H1 (cell line): Measurements from ENCODE around the gene ASTN2. TPM values are rescaled to one million over a fixed set of nuclear protein-coding genes. Genes with fewer than 3 reads are reported as not detected.

Experiments used
- CTCF ChIA-PET: fragments of 300-600 bp; sonication (Branson Sonifier 250); formaldehyde crosslinking; loops from one replicate; lab custom pipeline; 2021; ENCODE audit not compliant: partially characterized antibody; lab: Charles Lee
- POLR2A ChIA-PET: fragments of 300-600 bp; sonication (Branson Sonifier 250); formaldehyde crosslinking; loops from one replicate; lab custom pipeline; 2021; ENCODE audit warnings: inconsistent platforms; ENCODE audit not compliant: partially characterized antibody; lab: Charles Lee
- DNase-seq, 2 experiments: peaks; one replicate each; pipeline versions ENCODE4 v3.0.0 to v3.0.0-alpha.2; 2010 to 2022; ENCODE audit warnings: low spot score in 2 of 2, low read depth in 1 of 2, mixed read lengths in 1 of 2
- FAIRE-seq: peaks from 2 replicates; lab custom pipeline; 2011; peaks lifted over from hg19 to GRCh38; lab: Jason Lieb, UNC
- H2AFZ ChIP-seq: 2 replicates; pipeline ENCODE4 v1.8.1; 2012; ENCODE audit warnings: low read length, inconsistent platforms
- H2AK5ac ChIP-seq: 2 replicates; pipeline ENCODE4 v1.6.1; 2013; ENCODE audit warnings: low read depth, low read length
- H2BK120ac ChIP-seq: replicated peaks from 2 replicates; pipeline ENCODE3; 2013; ENCODE audit warnings: low read depth, low read length, inconsistent platforms
- H2BK12ac ChIP-seq: 2 replicates; pipeline ENCODE4 v1.6.1; 2013; ENCODE audit warnings: low read depth, low read length
- H2BK15ac ChIP-seq: 2 replicates; pipeline ENCODE4 v1.6.1; 2013; ENCODE audit warnings: low read length
- H2BK20ac ChIP-seq: 2 replicates; pipeline ENCODE4 v1.6.1; 2013; ENCODE audit warnings: low read length
- H2BK5ac ChIP-seq: 2 replicates; pipeline ENCODE4 v1.6.1; 2013; ENCODE audit warnings: low read depth, low read length
- H3K14ac ChIP-seq: 2 replicates; pipeline ENCODE4 v1.6.1; 2013; ENCODE audit warnings: inconsistent platforms; ENCODE audit not compliant: insufficient read length
- H3K18ac ChIP-seq: 2 replicates; pipeline ENCODE4 v1.6.1; 2013; ENCODE audit warnings: low read length; ENCODE audit errors: extremely low read depth
- H3K23ac ChIP-seq: 2 replicates; pipeline ENCODE4 v1.6.1; 2013; ENCODE audit warnings: inconsistent platforms; ENCODE audit not compliant: insufficient read length
- H3K23me2 ChIP-seq: 2 replicates; pipeline ENCODE4 v1.6.1; 2013; ENCODE audit warnings: low read depth, low read length
- H3K27ac ChIP-seq: 2 replicates; pipeline ENCODE4 v1.6.1; 2011; ENCODE audit warnings: low read depth, low read length, inconsistent platforms
- H3K27me3 ChIP-seq, 4 experiments: replicated peaks in 1 of 4; 1 replicate in 1 of 4; 2 replicates in 3 of 4; pipeline versions ENCODE4 v1.6.1 to v1.8.1; 2011 to 2013; ENCODE audit warnings: low read length in 3 of 4, mild to moderate bottlenecking in 3 of 4, inconsistent platforms in 2 of 4, mixed read lengths in 2 of 4, moderate library complexity in 1 of 4; ENCODE audit not compliant: control insufficient read depth in 3 of 4, insufficient read depth in 3 of 4; ENCODE audit errors: extremely low read depth in 1 of 4
- H3K36me3 ChIP-seq, 4 experiments: 2 replicates each; pipeline versions ENCODE4 v1.6.1 to v1.8.1; 2011 to 2013; ENCODE audit warnings: mild to moderate bottlenecking in 4 of 4, low read length in 3 of 4, moderate library complexity in 2 of 4, control low read depth in 1 of 4, inconsistent platforms in 1 of 4; ENCODE audit not compliant: insufficient read depth in 4 of 4, control insufficient read depth in 2 of 4
- H3K4ac ChIP-seq: replicated peaks from 2 replicates; pipeline ENCODE3; 2013; ENCODE audit warnings: low read length, low read depth, mixed read lengths, inconsistent platforms; ENCODE audit not compliant: insufficient read length
- H3K4me1 ChIP-seq, 4 experiments: replicated peaks in 1 of 4; 1 replicate in 1 of 4; 2 replicates in 3 of 4; pipeline versions ENCODE4 v1.6.1 to v1.8.1; 2011 to 2013; ENCODE audit warnings: low read length in 3 of 4, inconsistent platforms in 2 of 4, mixed read lengths in 1 of 4; ENCODE audit not compliant: insufficient read depth in 4 of 4, control insufficient read depth in 3 of 4
- H3K4me2 ChIP-seq, 2 experiments: 2 replicates each; pipeline versions ENCODE4 v1.6.1 to v1.8.1; 2011 to 2013; ENCODE audit warnings: low read depth in 2 of 2, low read length in 2 of 2, control low read depth in 1 of 2, inconsistent platforms in 1 of 2, mild to moderate bottlenecking in 1 of 2; ENCODE audit not compliant: insufficient read depth in 1 of 2
- H3K4me3 ChIP-seq, 4 experiments: fragments of 200-600, 300-600 bp in 1 of 4; sonication (generic), shearing (Covaris generic), sonication (Bioruptor Twin) in 1 of 4; 2 replicates each; pipeline versions ENCODE4 v1.5.1 to v1.8.1; 2011 to 2016; ENCODE audit warnings: low read length in 4 of 4, low read depth in 3 of 4, control low read depth in 2 of 4, inconsistent platforms in 2 of 4, mild to moderate bottlenecking in 2 of 4, mixed read lengths in 1 of 4, moderate library complexity in 1 of 4; ENCODE audit not compliant: insufficient read depth in 2 of 4; ENCODE audit errors: extremely low read depth in 1 of 4
- H3K56ac ChIP-seq: replicated peaks from 2 replicates; pipeline ENCODE3; 2013; ENCODE audit warnings: low read depth, mild to moderate bottlenecking, mixed read lengths, low read length, inconsistent platforms; ENCODE audit not compliant: insufficient read length
- H3K79me1 ChIP-seq: 2 replicates; pipeline ENCODE4 v1.6.1; 2013; ENCODE audit warnings: low read depth, low read length, control low read depth
- H3K79me2 ChIP-seq, 2 experiments: 2 replicates each; pipeline versions ENCODE4 v1.6.1 to v1.8.1; 2012 to 2013; ENCODE audit warnings: low read length in 2 of 2, mild to moderate bottlenecking in 2 of 2, inconsistent platforms in 1 of 2; ENCODE audit not compliant: insufficient read depth in 2 of 2, control insufficient read depth in 1 of 2
- H3K9ac ChIP-seq, 4 experiments: replicated peaks in 1 of 4; 1 replicate in 1 of 4; 2 replicates in 3 of 4; pipeline versions ENCODE4 v1.6.1 to v1.8.1; 2011 to 2013; ENCODE audit warnings: low read depth in 3 of 4, low read length in 3 of 4, control low read depth in 2 of 4, mild to moderate bottlenecking in 2 of 4, moderate library complexity in 2 of 4, inconsistent platforms in 1 of 4; ENCODE audit errors: extremely low read depth in 1 of 4
- H3K9me3 ChIP-seq, 2 experiments: 2 replicates each; pipeline versions ENCODE4 v1.6.1 to v1.8.1; 2012 to 2013; ENCODE audit warnings: mild to moderate bottlenecking in 2 of 2, moderate library complexity in 2 of 2, control low read depth in 1 of 2, inconsistent platforms in 1 of 2, low read depth in 1 of 2, low read length in 1 of 2, mixed read lengths in 1 of 2; ENCODE audit not compliant: insufficient read depth in 2 of 2
- H4K20me1 ChIP-seq, 2 experiments: replicated peaks in 1 of 2; 2 replicates each; pipeline versions ENCODE3 to v1.8.1; 2011 to 2013; ENCODE audit warnings: inconsistent platforms in 2 of 2, low read length in 2 of 2, mild to moderate bottlenecking in 1 of 2; ENCODE audit not compliant: insufficient read depth in 2 of 2, control insufficient read depth in 1 of 2
- H4K5ac ChIP-seq: 2 replicates; pipeline ENCODE4 v1.6.1; 2013; ENCODE audit warnings: low read length, low read depth, mixed read lengths, inconsistent platforms; ENCODE audit not compliant: insufficient read length
- H4K8ac ChIP-seq: 2 replicates; pipeline ENCODE4 v1.8.0; 2013; ENCODE audit warnings: mild to moderate bottlenecking, moderate library complexity, low read length, inconsistent platforms; ENCODE audit not compliant: insufficient read depth; ENCODE audit errors: extremely low read depth
- H4K91ac ChIP-seq: replicated peaks from 2 replicates; pipeline ENCODE3; 2013; ENCODE audit warnings: low read length, mixed read lengths, inconsistent platforms; ENCODE audit not compliant: insufficient read length
- TEAD4 ChIP-seq: IDR thresholded peaks from 2 replicates; pipeline ENCODE4 v1.6.1; 2012; ENCODE audit warnings: low read depth, low read length, inconsistent platforms, mixed read lengths
- WGBS, 2 experiments: shearing (Covaris generic) in 1 of 2; methylation state at CpG; one replicate each; pipeline versions ENCODE4 v1.1.6 to v1.1.7; 2013 to 2015; ENCODE audit warnings: low lambda C conversion rate in 2 of 2, mixed read lengths in 2 of 2, inconsistent platforms in 1 of 2, low coverage in 1 of 2, missing lambda C conversion rate in 1 of 2; ENCODE audit not compliant: insufficient replicate concordance in 2 of 2, insufficient coverage in 1 of 2, insufficient read length in 1 of 2; ENCODE audit errors: extremely low coverage in 1 of 2, missing lambda C conversion rate in 1 of 2; 5-methylcytosine and 5-hydroxymethylcytosine counted together
- polyA plus RNA-seq, 7 experiments: library from polyadenylated mRNA; depleted of rRNA in 3 of 7; stranded (reverse) in 5 of 7; unstranded in 2 of 7; fragments of >200 nt in 5 of 7; fragments of 200-250 nt in 2 of 7; gene quantifications; 1 replicate in 5 of 7; 2 replicates in 1 of 7; 4 replicates in 1 of 7; pipeline versions ENCODE4 v1.2.1 to v1.2.3, GENCODE V29; 2011 to 2013; ENCODE audit warnings: missing spikeins in 2 of 7, mixed read lengths in 2 of 7
- total RNA-seq: library from RNA; stranded (reverse); fragmentation: NEBNext Ultra II Directional; extraction: Animal tissue kit (Norgen Biotek cat#: 25700); gene quantifications from 2 replicates; pipeline ENCODE4 v1.2.1, GENCODE V29; 2021

Gene ASTN2
- total and polyA plus RNA-seq, 2 of the 8 experiments (the other 6 are each of a cell fraction or from before 2014, with no cell fraction given) = 8.2 to 13.7 TPM

GRCh38 chr9:116813031-116813300 lies 601.9 kb downstream of the ASTN2 start:
- Histone ChIP-seq H2AK5ac (no peak overlapping the region), H3K36me3 (no peaks in the 10 kb centered on the region), H2BK12ac (no peak overlapping the region), H2BK5ac (no peak overlapping the region), H4K91ac (no peak overlapping the region), H3K79me1 (no peaks in the 10 kb centered on the region), H3K27ac (no peak overlapping the region), H2AFZ (no peak overlapping the region), H3K4ac (no peak overlapping the region), H3K23ac (no peak overlapping the region), H3K79me2 (no peaks in the 10 kb centered on the region), H3K23me2 (no peaks in the 10 kb centered on the region), H3K4me3 (no peak overlapping the region), H2BK20ac (no peak overlapping the region), H3K4me1 (peaks cover 0 to 2% (median 0%) of the 10 kb centered on the region in 4 experiments; a peak in 2 of 7 replicates), H4K20me1 (no peaks in the 10 kb centered on the region), H3K18ac (no peak overlapping the region), H3K4me2 (no peak overlapping the region), H3K9ac (no peak overlapping the region), H2BK15ac (no peak overlapping the region), H3K56ac (no peak overlapping the region), H3K14ac (no peak overlapping the region), H2BK120ac (no peak overlapping the region), H3K9me3 (no peaks in the 10 kb centered on the region), H4K5ac (no peak overlapping the region), H4K8ac (no peak overlapping the region), H3K27me3 (no peaks in the 10 kb centered on the region)
- no peak for FAIRE-seq
- 80% methylated on average over 1 of the region's 1 CpG; no CpG with 5 or more reads in 1 of the 2 experiments for WGBS, 2 experiments
- POLR2A ChIA-PET = no interaction called here
- CTCF ChIA-PET = interaction anchor here (0.7 to 1.2 kb wide), 5 partner anchors 10 to 750 kb away, joined by 3 to 10 read pairs (median 3); no protein-coding TSS in a partner anchor
- no peak for TF ChIP-seq TEAD4
- no peak for DNase-seq
